CD14-positive monocyte (primary cell): ENCODE measurements around the gene KSR1. TPM values are rescaled to one million over a fixed set of nuclear protein-coding genes. Genes with fewer than 3 reads are reported as not detected.

Experiments
- DNase-seq, 3 donors: peaks; one replicate each; pipeline ENCODE4 v3.0.0-alpha.2; 2011 to 2022
- H2AFZ ChIP-seq: 2 replicates; pipeline ENCODE4 v1.6.0; 2012; ENCODE audit warnings: mild to moderate bottlenecking, low read depth, low read length, inconsistent platforms; ENCODE audit not compliant: insufficient read depth, poor library complexity, severe bottlenecking
- H3K27ac ChIP-seq, 2 donors: 1 replicate in 1 of 2; 2 replicates in 1 of 2; pipeline ENCODE4 v1.5.1; 2012 to 2013; ENCODE audit warnings: low read length in 2 of 2, control low read depth in 1 of 2, inconsistent platforms in 1 of 2, low read depth in 1 of 2, mild to moderate bottlenecking in 1 of 2
- H3K27me3 ChIP-seq, 2 donors: one replicate each; pipeline versions ENCODE4 v1.6.0 to v1.6.1; 2011 to 2013; ENCODE audit warnings: low read length in 2 of 2; ENCODE audit not compliant: control insufficient read depth in 2 of 2, insufficient read depth in 2 of 2
- H3K36me3 ChIP-seq, 2 donors: replicated peaks in 1 of 2; 1 replicate in 1 of 2; 2 replicates in 1 of 2; pipeline versions ENCODE4 v1.5.1 to v1.6.1; 2012 to 2013; ENCODE audit warnings: low read length in 2 of 2, control low read depth in 1 of 2, inconsistent platforms in 1 of 2, mild to moderate bottlenecking in 1 of 2; ENCODE audit not compliant: insufficient read depth in 2 of 2, control insufficient read depth in 1 of 2
- H3K4me1 ChIP-seq, 2 donors: 1 replicate in 1 of 2; 2 replicates in 1 of 2; pipeline versions ENCODE4 v1.5.1 to v1.6.1; 2012 to 2013; ENCODE audit warnings: low read length in 2 of 2, control low read depth in 1 of 2, inconsistent platforms in 1 of 2, mild to moderate bottlenecking in 1 of 2, moderate library complexity in 1 of 2; ENCODE audit not compliant: insufficient read depth in 2 of 2, control insufficient read depth in 1 of 2
- H3K4me2 ChIP-seq: replicated peaks from 2 replicates; pipeline ENCODE3; 2012; ENCODE audit warnings: low read length, moderate library complexity, mild to moderate bottlenecking; ENCODE audit not compliant: poor library complexity, severe bottlenecking; ENCODE audit errors: extremely low read depth
- H3K4me3 ChIP-seq, 3 experiments: fragments of 200-600 bp in 1 of 3; sonication (generic) in 1 of 3; replicated peaks in 1 of 3; 1 replicate in 2 of 3; 2 replicates in 1 of 3; pipeline ENCODE4 v1.5.1; 2011 to 2013; ENCODE audit warnings: low read length in 3 of 3, mild to moderate bottlenecking in 3 of 3, control low read depth in 2 of 3, low read depth in 2 of 3, inconsistent platforms in 1 of 3, moderate library complexity in 1 of 3
- H3K79me2 ChIP-seq: 2 replicates; pipeline ENCODE4 v1.6.0; 2012; ENCODE audit warnings: mild to moderate bottlenecking, control low read depth, inconsistent platforms, low read length, moderate library complexity; ENCODE audit not compliant: insufficient read depth
- H3K9ac ChIP-seq: 2 replicates; pipeline ENCODE4 v1.6.0; 2017; ENCODE audit warnings: low read length, mild to moderate bottlenecking; ENCODE audit not compliant: insufficient read depth, poor library complexity, severe bottlenecking
- H3K9me3 ChIP-seq, 2 donors: replicated peaks in 1 of 2; 1 replicate in 1 of 2; 2 replicates in 1 of 2; pipeline versions ENCODE4 v1.5.1 to v1.6.1; 2012 to 2013; ENCODE audit warnings: low read length in 2 of 2, control low read depth in 1 of 2; ENCODE audit not compliant: control insufficient read depth in 1 of 2, insufficient read depth in 1 of 2
- H4K20me1 ChIP-seq: 2 replicates; pipeline ENCODE4 v1.6.0; 2012; ENCODE audit warnings: mild to moderate bottlenecking, low read length, control low read depth, moderate library complexity; ENCODE audit not compliant: insufficient read depth
- H3K27ac Mint-ChIP-seq, 7 donors: one replicate each; pipeline ENCODE4 v1.8.0; 2020; ENCODE audit warnings: mild to moderate bottlenecking in 7 of 7, mixed read lengths in 7 of 7, moderate library complexity in 6 of 7, inconsistent platforms in 2 of 7
- H3K27me3 Mint-ChIP-seq, 3 donors: one replicate each; pipeline ENCODE4 v1.8.0; 2021 to 2022; ENCODE audit warnings: low read depth in 3 of 3, mild to moderate bottlenecking in 3 of 3, mixed read lengths in 3 of 3, moderate library complexity in 3 of 3, inconsistent platforms in 1 of 3
- H3K36me3 Mint-ChIP-seq, 2 donors: one replicate each; pipeline ENCODE4 v1.8.0; 2020; ENCODE audit warnings: mixed read lengths in 2 of 2, inconsistent platforms in 1 of 2, mild to moderate bottlenecking in 1 of 2
- H3K4me1 Mint-ChIP-seq: one replicate; pipeline ENCODE4 v1.8.0; 2020; ENCODE audit warnings: mild to moderate bottlenecking, mixed read lengths
- H3K4me3 Mint-ChIP-seq, 2 donors: one replicate each; pipeline ENCODE4 v1.8.0; 2020; ENCODE audit warnings: mild to moderate bottlenecking in 2 of 2, mixed read lengths in 2 of 2, moderate library complexity in 1 of 2
- H3K9me3 Mint-ChIP-seq, 7 donors: one replicate each; pipeline ENCODE4 v1.8.0; 2020 to 2022; ENCODE audit warnings: mixed read lengths in 7 of 7, mild to moderate bottlenecking in 6 of 7, moderate library complexity in 6 of 7, inconsistent platforms in 2 of 7
- CTCF ChIP-seq: fragments of 200-600 bp; IDR thresholded peaks from one replicate; pipeline ENCODE4 v1.8.0; 2022; ENCODE audit warnings: antibody characterized with exemption, mild to moderate bottlenecking
- WGBS: methylation state at CpG from one replicate; pipeline ENCODE4 v1.1.5; 2013; ENCODE audit warnings: missing lambda C conversion rate; ENCODE audit not compliant: insufficient coverage; 5-methylcytosine and 5-hydroxymethylcytosine counted together
- intact Hi-C, 2 donors: fragments of 100-400 bp; cut with micrococcal nuclease; formaldehyde crosslinking; loops; one replicate each; pipeline versions ENCODE4 v1.15.0 to v1.15.1; 2023
- polyA plus RNA-seq, 3 donors: library from polyadenylated mRNA; depleted of rRNA in 1 of 3; unstranded in 2 of 3; stranded (reverse) in 1 of 3; fragments of 300-500 nt in 2 of 3; fragments of >200 nt in 1 of 3; fragmentation: Illumina TruSeq in 2 of 3; gene quantifications; 1 replicate in 2 of 3; 2 replicates in 1 of 3; pipeline ENCODE4 v1.2.3, GENCODE V29; 2012 to 2021

Gene KSR1
- polyA plus RNA-seq, 3 donors, result 1.2 to 111 (median 4.2) TPM

- no peak for DNase-seq
- intact Hi-C loops, result no loop called here
- H3K4me1 ChIP-seq, result peaks cover 3 to 7% of the 10 kb centered on the region in 2 donors
These were observed 120.3 kb downstream of the KSR1 start for GRCh38 chr17:27576477-27577083.

GRCh38 chr17:27577121-27577761 lies 121.0 kb downstream of the KSR1 start:
- Mint-ChIP-seq H3K4me3 (no peak overlapping the region), H3K36me3 (peaks cover 36 to 49% of the 10 kb centered on the region in 2 donors), H3K27ac (peak overlapping the region in 2 of 7 donors; percentile 43 to 54), H3K4me1 (peaks cover 34% of the 10 kb centered on the region), H3K9me3 (peaks cover 0 to 2% (median 0%) of the 10 kb centered on the region in 7 donors), H3K27me3 (no peaks in the 10 kb centered on the region)
- H3K36me3 ChIP-seq, result peaks cover 14 to 26% of the 10 kb centered on the region in 2 donors
- H3K4me3 ChIP-seq, result no peak overlapping the region
- H3K4me2 ChIP-seq, result no peak overlapping the region
- TF ChIP-seq CTCF, result no peak
- H3K27ac ChIP-seq, result no peak overlapping the region
- H3K9ac ChIP-seq, result no peak overlapping the region
- WGBS, result 97% methylated on average over 16 of the region's 20 CpGs
- DNase-seq, result no peak
- no peaks in the 10 kb centered on the region for H3K27me3 ChIP-seq
- peaks cover 99% of the 10 kb centered on the region for H4K20me1 ChIP-seq
- H3K4me1 ChIP-seq, result peaks cover 7 to 13% of the 10 kb centered on the region in 2 donors
- H3K79me2 ChIP-seq, result peaks cover 3% of the 10 kb centered on the region
- no peak overlapping the region for H2AFZ ChIP-seq
- intact Hi-C loops, result no loop called here
- no peaks in the 10 kb centered on the region for H3K9me3 ChIP-seq

More at GRCh38 chr17:27576477-27577083, 120.3 kb downstream of the KSR1 start:
- peaks cover 39 to 51% of the 10 kb centered on the region in 2 donors for H3K36me3 Mint-ChIP-seq
- no CpG with 5 or more reads among the region's 8 CpGs for WGBS
- Histone ChIP-seq H3K27me3 (no peaks in the 10 kb centered on the region), H4K20me1 (peaks cover 99% of the 10 kb centered on the region), H3K9ac (no peak overlapping the region), H3K79me2 (peaks cover 3% of the 10 kb centered on the region), H3K9me3 (no peaks in the 10 kb centered on the region), H3K36me3 (peaks cover 14 to 26% of the 10 kb centered on the region in 2 donors), H3K4me2 (no peak overlapping the region), H3K27ac (no peak overlapping the region), H2AFZ (no peak overlapping the region), H3K4me3 (no peak overlapping the region)
- no peak for TF ChIP-seq CTCF
- no peak overlapping the region for H3K4me3 Mint-ChIP-seq
- no peaks in the 10 kb centered on the region for H3K27me3 Mint-ChIP-seq
- H3K27ac Mint-ChIP-seq, result peak overlapping the region in 2 of 7 donors; percentile 53 to 54
- peaks cover 0 to 2% (median 0%) of the 10 kb centered on the region in 7 donors for H3K9me3 Mint-ChIP-seq
- H3K4me1 Mint-ChIP-seq, result peaks cover 30% of the 10 kb centered on the region
